HL-60 (cell line): Measurements from ENCODE around the gene RIN3.

Experiments
- DNase-seq, 2 experiments: peaks; one replicate each; pipeline ENCODE4 v3.0.0-alpha.2; 2010 to 2020; ENCODE audit warnings: low read depth in 1 of 2, low spot score in 1 of 2
- H3K27ac ChIP-seq: fragments of 250-450 bp; sonication (Bioruptor Pico); replicated peaks from 2 replicates; pipeline ENCODE4 v1.5.1; 2020; ENCODE audit warnings: mild to moderate bottlenecking, moderate library complexity
- H3K27me3 ChIP-seq: fragments of 250-450 bp; sonication (Bioruptor Pico); 2 replicates; pipeline ENCODE4 v1.5.1; 2021; ENCODE audit warnings: mild to moderate bottlenecking, moderate library complexity; ENCODE audit not compliant: insufficient read depth, poor library complexity, severe bottlenecking
- H3K4me3 ChIP-seq: replicated peaks from 2 replicates; pipeline ENCODE4 v1.5.1; 2011; ENCODE audit warnings: mild to moderate bottlenecking, control low read depth, low read length; ENCODE audit not compliant: insufficient read depth
- GABPA ChIP-seq: IDR thresholded peaks from 2 replicates; pipeline ENCODE4 v1.6.1; 2012; ENCODE audit warnings: low read depth
- POLR2AphosphoS5 ChIP-seq: IDR thresholded peaks from 2 replicates; pipeline ENCODE4 v1.6.1; 2012; ENCODE audit warnings: low read depth
- SPI1 ChIP-seq: IDR thresholded peaks from 2 replicates; pipeline ENCODE4 v1.6.1; 2012; ENCODE audit warnings: low read depth, mild to moderate bottlenecking, borderline replicate concordance
- TF ChIP-seq, protein P1 (sequence below): IDR thresholded peaks from 2 replicates; pipeline ENCODE4 v1.6.1; 2012; ENCODE audit warnings: low read depth; ENCODE audit not compliant: insufficient replicate concordance
- TF ChIP-seq, protein P2 (sequence below): IDR thresholded peaks from one replicate; pipeline ENCODE4 v1.5.1; 2011; ENCODE audit warnings: low read length, control low read depth, inconsistent platforms; ENCODE audit not compliant: insufficient read depth

Gene RIN3

DNA sequence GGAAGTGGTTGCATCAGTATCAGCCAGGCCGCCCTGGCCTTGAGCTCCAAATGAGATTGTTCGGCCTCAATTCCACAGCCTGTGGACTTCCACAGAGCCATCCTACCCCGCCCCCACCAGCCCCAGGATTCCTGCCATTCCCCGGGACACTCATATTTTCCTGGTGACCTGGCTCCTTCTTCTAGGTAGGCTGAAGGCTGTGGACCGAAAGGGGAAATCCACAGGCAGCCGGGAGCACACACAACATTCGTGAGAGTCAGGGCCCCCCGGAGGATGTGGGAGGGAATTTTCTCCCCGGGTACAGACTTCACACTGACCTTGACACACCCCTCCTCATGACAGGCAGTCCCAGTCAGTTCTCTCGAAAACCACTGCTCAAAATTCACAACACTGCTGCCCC, 39.9 kb downstream of the RIN3 start:
- Histone ChIP-seq H3K4me3 (no peak overlapping the region), H3K27me3 (no peaks in the 10 kb centered on the region), H3K27ac (no peak overlapping the region)
- TF ChIP-seq, protein P1, sequence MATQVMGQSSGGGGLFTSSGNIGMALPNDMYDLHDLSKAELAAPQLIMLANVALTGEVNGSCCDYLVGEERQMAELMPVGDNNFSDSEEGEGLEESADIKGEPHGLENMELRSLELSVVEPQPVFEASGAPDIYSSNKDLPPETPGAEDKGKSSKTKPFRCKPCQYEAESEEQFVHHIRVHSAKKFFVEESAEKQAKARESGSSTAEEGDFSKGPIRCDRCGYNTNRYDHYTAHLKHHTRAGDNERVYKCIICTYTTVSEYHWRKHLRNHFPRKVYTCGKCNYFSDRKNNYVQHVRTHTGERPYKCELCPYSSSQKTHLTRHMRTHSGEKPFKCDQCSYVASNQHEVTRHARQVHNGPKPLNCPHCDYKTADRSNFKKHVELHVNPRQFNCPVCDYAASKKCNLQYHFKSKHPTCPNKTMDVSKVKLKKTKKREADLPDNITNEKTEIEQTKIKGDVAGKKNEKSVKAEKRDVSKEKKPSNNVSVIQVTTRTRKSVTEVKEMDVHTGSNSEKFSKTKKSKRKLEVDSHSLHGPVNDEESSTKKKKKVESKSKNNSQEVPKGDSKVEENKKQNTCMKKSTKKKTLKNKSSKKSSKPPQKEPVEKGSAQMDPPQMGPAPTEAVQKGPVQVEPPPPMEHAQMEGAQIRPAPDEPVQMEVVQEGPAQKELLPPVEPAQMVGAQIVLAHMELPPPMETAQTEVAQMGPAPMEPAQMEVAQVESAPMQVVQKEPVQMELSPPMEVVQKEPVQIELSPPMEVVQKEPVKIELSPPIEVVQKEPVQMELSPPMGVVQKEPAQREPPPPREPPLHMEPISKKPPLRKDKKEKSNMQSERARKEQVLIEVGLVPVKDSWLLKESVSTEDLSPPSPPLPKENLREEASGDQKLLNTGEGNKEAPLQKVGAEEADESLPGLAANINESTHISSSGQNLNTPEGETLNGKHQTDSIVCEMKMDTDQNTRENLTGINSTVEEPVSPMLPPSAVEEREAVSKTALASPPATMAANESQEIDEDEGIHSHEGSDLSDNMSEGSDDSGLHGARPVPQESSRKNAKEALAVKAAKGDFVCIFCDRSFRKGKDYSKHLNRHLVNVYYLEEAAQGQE, result no peak
- TF ChIP-seq, protein P2, sequence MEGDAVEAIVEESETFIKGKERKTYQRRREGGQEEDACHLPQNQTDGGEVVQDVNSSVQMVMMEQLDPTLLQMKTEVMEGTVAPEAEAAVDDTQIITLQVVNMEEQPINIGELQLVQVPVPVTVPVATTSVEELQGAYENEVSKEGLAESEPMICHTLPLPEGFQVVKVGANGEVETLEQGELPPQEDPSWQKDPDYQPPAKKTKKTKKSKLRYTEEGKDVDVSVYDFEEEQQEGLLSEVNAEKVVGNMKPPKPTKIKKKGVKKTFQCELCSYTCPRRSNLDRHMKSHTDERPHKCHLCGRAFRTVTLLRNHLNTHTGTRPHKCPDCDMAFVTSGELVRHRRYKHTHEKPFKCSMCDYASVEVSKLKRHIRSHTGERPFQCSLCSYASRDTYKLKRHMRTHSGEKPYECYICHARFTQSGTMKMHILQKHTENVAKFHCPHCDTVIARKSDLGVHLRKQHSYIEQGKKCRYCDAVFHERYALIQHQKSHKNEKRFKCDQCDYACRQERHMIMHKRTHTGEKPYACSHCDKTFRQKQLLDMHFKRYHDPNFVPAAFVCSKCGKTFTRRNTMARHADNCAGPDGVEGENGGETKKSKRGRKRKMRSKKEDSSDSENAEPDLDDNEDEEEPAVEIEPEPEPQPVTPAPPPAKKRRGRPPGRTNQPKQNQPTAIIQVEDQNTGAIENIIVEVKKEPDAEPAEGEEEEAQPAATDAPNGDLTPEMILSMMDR, result no peak
- TF ChIP-seq POLR2AphosphoS5 (no peak), SPI1 (no peak), GABPA (no peak)
- no peak for DNase-seq

DNA sequence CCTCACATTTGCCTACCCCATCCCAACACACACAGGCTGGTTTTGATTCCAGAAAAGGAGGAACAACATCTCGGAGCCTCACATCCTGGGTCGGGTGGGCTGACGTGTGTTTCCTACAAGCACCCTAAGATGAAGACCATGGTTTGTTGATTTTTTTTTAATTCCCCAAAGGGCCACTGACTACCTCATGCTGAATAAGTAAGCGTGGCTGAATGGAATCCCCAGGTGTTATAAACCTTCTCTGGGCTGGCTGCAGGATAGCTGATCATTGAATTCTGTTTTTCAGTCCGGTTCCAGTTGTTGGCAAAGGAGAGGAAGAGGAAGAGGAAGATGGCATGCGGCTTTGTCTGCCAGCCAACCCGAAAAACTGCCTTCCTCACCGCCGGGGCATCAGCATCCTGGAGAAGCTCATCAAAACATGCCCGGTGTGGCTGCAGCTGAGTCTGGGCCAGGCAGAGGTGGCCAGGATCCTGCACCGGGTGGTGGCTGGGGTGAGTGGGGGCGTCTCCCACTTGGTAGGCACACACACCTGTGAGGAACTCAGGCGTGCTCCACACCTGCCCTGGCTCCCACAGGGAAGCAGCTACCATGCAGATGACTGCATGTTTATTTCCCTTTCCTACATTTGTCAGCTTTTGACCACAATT, 42.0 kb downstream of the RIN3 start:
- H3K27me3 ChIP-seq, result no peaks in the 10 kb centered on the region
- no peak overlapping the region for H3K4me3 ChIP-seq
- TF ChIP-seq, protein P2, result no peak
- TF ChIP-seq POLR2AphosphoS5, result no peak; the same call in 1 of the 2 replicates
- peak; percentile 39; the same call in 1 of the 2 replicates for TF ChIP-seq SPI1
- DNase-seq, result peak in 1 of 2 experiments; percentile 33
- no peak overlapping the region for H3K27ac ChIP-seq

DNA sequence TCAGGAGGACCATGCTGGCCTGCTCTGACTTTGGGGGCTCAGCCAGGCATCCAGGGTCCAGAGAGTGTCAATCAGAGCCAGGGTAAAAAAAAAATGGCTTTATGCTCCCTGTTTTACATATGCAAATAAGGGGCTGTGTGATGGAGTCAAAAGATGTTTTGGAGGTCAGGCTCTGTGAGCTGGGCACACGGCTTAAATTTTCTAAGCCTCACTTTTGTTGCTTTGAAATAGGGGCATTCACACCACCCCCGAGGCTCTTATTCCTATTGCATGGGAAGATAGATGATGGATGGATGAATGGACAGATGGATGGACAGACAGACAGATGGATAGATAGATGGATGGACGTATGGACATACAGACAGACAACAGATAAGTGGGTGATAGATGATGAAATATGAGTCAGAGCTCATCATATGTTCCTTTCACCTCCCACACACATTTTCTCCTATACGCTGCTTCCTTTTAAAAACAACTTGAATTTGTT, 42.7 kb downstream of the RIN3 start:
- H3K27ac ChIP-seq, result no peak overlapping the region
- no peak overlapping the region for H3K4me3 ChIP-seq
- H3K27me3 ChIP-seq, result no peaks in the 10 kb centered on the region
- no peak for TF ChIP-seq GABPA
- no peak for TF ChIP-seq POLR2AphosphoS5
- TF ChIP-seq, protein P2, result no peak
- TF ChIP-seq, protein P1, result no peak
- no peak for TF ChIP-seq SPI1
- DNase-seq, result no peak
